Sigmoid colon (tissue), 4 donors: ENCODE measurements around the gene KLF15.
A peak's percentile ranks its signal among the peaks of the same experiment; 100 is the strongest.

Experiments
- EP300 ChIP-seq, 4 donors: sonication (generic); formaldehyde crosslinking; IDR thresholded peaks; one replicate each; pipeline ENCODE4 v1.6.1; 2017; ENCODE audit warnings: antibody characterized with exemption in 4 of 4
- POLR2A ChIP-seq, 2 donors: fragments of 450-650 bp; IDR thresholded peaks; one replicate each; pipeline ENCODE4 v1.6.1; 2016; ENCODE audit warnings: antibody characterized with exemption in 2 of 2, mild to moderate bottlenecking in 2 of 2, moderate library complexity in 2 of 2
- POLR2AphosphoS5 ChIP-seq, 4 donors: sonication (generic); formaldehyde crosslinking; IDR thresholded peaks; one replicate each; pipeline ENCODE4 v1.6.1; 2017; ENCODE audit warnings: antibody characterized with exemption in 4 of 4
- TF ChIP-seq, protein P1 (sequence below), 4 experiments: fragments of 450-650 bp in 3 of 4; fragments of 200-600 bp in 1 of 4; IDR thresholded peaks; one replicate each; pipeline ENCODE4 v1.5.1; 2016 to 2019; ENCODE audit warnings: antibody characterized with exemption in 4 of 4, mild to moderate bottlenecking in 3 of 4, moderate library complexity in 2 of 4

DNA sequence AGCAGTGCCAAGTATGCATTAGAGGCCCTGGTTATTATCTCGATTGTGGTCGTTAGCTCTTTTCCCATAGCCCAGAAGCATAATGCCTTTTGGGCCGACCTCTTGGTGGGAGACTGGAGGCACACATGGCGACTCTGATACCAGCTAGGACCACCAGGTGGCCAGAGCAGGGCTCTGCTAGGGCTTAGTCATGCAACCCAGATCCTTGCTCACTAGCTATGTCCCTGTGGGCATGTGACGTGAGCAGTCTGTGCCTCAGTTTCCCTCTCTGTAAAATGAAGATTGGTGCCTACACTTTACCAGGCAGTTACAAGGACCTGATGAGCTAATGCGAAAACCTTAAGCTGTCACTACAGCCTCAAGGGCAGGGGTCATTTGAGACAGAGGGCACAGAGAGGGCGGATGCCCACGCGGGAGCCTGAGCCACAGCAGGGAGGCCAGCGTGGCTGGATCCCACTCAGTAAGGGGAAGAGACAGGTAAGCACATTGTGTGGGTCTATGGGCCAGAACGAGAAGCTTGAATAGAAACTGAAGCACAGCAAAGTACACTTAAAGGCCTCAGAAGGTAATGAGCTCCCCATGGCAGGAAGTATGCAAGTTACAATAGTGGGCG lies 8.8 kb downstream of the KLF15 start:
- TF ChIP-seq, protein P1, sequence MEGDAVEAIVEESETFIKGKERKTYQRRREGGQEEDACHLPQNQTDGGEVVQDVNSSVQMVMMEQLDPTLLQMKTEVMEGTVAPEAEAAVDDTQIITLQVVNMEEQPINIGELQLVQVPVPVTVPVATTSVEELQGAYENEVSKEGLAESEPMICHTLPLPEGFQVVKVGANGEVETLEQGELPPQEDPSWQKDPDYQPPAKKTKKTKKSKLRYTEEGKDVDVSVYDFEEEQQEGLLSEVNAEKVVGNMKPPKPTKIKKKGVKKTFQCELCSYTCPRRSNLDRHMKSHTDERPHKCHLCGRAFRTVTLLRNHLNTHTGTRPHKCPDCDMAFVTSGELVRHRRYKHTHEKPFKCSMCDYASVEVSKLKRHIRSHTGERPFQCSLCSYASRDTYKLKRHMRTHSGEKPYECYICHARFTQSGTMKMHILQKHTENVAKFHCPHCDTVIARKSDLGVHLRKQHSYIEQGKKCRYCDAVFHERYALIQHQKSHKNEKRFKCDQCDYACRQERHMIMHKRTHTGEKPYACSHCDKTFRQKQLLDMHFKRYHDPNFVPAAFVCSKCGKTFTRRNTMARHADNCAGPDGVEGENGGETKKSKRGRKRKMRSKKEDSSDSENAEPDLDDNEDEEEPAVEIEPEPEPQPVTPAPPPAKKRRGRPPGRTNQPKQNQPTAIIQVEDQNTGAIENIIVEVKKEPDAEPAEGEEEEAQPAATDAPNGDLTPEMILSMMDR (IDR thresholded peaks at IDR 0.05): peak in 2 of 4 experiments; percentile 6 to 34
- TF ChIP-seq POLR2A (IDR thresholded peaks at IDR 0.05) (no peak), POLR2AphosphoS5 (IDR thresholded peaks at IDR 0.05) (no peak), EP300 (IDR thresholded peaks at IDR 0.05) (no peak)
